GM19099 (cell line): ENCODE results near the gene NCKIPSD.

Experiments
- POLR2A ChIP-seq: IDR thresholded peaks from 3 replicates; pipeline ENCODE4 v1.6.1; 2011; ENCODE audit warnings: low read depth; ENCODE audit not compliant: insufficient read length; ENCODE audit errors: extremely low read depth

The NCKIPSD gene

GRCh38 chr3:48681541-48681880 lies 4.2 kb downstream of the NCKIPSD start:
- TF ChIP-seq POLR2A, result no peak

- no peak for TF ChIP-seq POLR2A
Measured at GRCh38 chr3:48680811-48681540, 4.7 kb downstream of the NCKIPSD start.

- no peak for TF ChIP-seq POLR2A
Measured at GRCh38 chr3:48679411-48680391, 6.0 kb downstream of the NCKIPSD start.

GRCh38 chr3:48678566-48679380 lies 6.9 kb downstream of the NCKIPSD start:
- no peak for TF ChIP-seq POLR2A

GRCh38 chr3:48678056-48678455 lies 7.7 kb downstream of the NCKIPSD start:
- no peak for TF ChIP-seq POLR2A

GRCh38 chr3:48674505-48674904 lies 11.2 kb downstream of the NCKIPSD start:
- no peak for TF ChIP-seq POLR2A

- TF ChIP-seq POLR2A, result no peak
Measured at GRCh38 chr3:48672522-48672921, 13.2 kb downstream of the NCKIPSD start.

- TF ChIP-seq POLR2A, result no peak
Measured at GRCh38 chr3:48664929-48665328, 20.8 kb downstream of the NCKIPSD start.

- no peak for TF ChIP-seq POLR2A
Measured at GRCh38 chr3:48664313-48664644, 21.4 kb downstream of the NCKIPSD start.

GRCh38 chr3:48663489-48664312 lies 22.0 kb downstream of the NCKIPSD start:
- TF ChIP-seq POLR2A, result peak; percentile 47

- no peak for TF ChIP-seq POLR2A
Measured at GRCh38 chr3:48662753-48663488, 22.8 kb downstream of the NCKIPSD start, which contains the start of gene CELSR3. Gene CELSR3 (minus strand): TSS chr3:48662886. CDS start chr3:48662634, 252 bp downstream.

- no peak for TF ChIP-seq POLR2A
Measured at GRCh38 chr3:48662145-48662752, 23.5 kb downstream of the NCKIPSD start.

GRCh38 chr3:48661501-48662144 lies 24.1 kb downstream of the NCKIPSD start:
- no peak for TF ChIP-seq POLR2A
